GM18951 (cell line): ENCODE results near the gene CORT.
"Not testable (repeated sequence)": the region's sequence is repeated elsewhere in the genome, so short reads cannot be mapped to it uniquely, and the experiment has no call there.

Experiments used
- POLR2A ChIP-seq: IDR thresholded peaks from 4 replicates; pipeline ENCODE4 v1.6.1; 2011; ENCODE audit warnings: mild to moderate bottlenecking; ENCODE audit not compliant: insufficient read length, insufficient read depth; ENCODE audit errors: extremely low read depth
- in situ Hi-C: fragments of 300-500 bp; cut with MboI; formaldehyde crosslinking; loops from one replicate; pipeline ENCODE4 v1.12.0; 2022; ENCODE audit warnings: low sequenced_read_pairs, mixed read lengths, inconsistent platforms; ENCODE audit not compliant: unreplicated experiment

The CORT gene, protein sequence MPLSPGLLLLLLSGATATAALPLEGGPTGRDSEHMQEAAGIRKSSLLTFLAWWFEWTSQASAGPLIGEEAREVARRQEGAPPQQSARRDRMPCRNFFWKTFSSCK

GRCh38 chr1:10449751-10450150, at the start of gene CORT:
Gene CORT, plus strand, starts transcription at chr1:10450031. Its CDS starts 193 bp downstream, at chr1:10450224.
- TF ChIP-seq POLR2A, result no peak

DNA sequence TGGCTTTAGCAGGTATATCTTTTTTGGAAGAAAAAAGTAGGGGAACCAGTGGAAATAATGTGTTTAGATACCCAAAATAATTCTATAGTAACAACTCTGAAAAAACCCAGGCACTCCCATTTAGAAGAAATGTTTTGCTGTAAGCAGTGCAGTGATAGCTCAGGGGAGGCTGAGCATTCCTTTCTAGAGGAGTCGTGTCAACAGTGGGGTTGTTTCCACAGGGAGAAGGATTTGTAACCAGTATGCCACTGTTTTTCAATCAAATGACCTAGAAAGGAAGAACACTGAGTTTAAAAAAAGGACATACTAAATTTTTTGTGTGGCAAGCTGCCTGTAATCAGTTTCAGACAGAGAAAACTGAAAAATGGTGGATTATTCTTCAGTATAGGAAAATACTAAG, 48.5 kb upstream of the CORT start:
- in situ Hi-C loops, result no loop called here
- TF ChIP-seq POLR2A, result no peak

More at GRCh38 chr1:10449751-10450150, at the start of gene CORT:
- in situ Hi-C loops, result no loop called here

DNA sequence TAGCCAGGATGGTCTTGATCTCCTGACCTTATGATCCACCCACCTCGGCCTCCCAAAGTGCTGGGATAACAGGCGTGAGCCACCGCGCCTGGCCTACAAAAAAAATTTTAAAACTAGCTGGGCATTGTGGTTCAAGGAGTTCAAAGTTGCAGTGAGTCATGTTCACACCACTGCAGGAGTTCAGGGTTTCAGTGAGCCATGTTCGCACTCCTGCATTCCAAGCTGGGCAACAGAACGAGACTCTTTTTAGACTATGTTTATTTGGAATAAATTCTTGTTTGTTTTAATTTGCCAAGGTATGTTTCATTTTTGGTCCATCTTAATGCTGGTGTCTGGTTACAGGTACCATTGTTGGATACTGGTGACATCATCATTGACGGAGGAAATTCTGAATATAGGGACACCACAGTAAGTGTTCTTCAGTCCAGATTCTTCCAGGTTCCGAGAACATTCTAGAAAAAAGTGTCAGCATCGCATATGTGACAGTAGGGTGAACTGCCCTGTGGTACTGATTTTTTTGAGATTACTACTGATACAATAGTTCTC, 47.0 kb upstream of the CORT start:
- in situ Hi-C loops, result no loop called here

DNA sequence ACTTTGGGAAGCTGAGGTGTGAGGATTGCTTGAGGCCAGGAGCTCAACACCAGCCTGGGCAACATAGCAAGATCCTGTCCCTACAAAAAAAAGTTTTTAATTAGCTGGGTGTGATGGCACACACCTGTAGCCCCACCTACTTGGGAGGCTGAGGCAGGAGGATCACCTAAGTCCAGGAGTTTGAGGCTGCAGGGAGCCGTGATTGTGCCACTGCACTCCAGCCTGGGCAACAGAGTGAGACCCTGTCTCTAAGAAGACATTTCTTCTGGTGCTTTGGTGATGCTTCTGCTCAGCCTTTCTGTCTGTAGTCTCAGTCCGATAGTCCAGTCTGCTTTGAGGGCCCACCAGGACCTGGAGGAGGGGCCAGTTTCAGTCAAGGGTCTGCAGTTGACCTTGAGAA, 42.6 kb upstream of the CORT start:
- no peak for TF ChIP-seq POLR2A
- in situ Hi-C loops, result no loop called here

More for the DNA sequence above, 47.0 kb upstream of the CORT start:
- no peak for TF ChIP-seq POLR2A

- no peak for TF ChIP-seq POLR2A
- in situ Hi-C loops, result no loop called here
Observed at GRCh38 chr1:10415211-10415930, 34.5 kb upstream of the CORT start.

DNA sequence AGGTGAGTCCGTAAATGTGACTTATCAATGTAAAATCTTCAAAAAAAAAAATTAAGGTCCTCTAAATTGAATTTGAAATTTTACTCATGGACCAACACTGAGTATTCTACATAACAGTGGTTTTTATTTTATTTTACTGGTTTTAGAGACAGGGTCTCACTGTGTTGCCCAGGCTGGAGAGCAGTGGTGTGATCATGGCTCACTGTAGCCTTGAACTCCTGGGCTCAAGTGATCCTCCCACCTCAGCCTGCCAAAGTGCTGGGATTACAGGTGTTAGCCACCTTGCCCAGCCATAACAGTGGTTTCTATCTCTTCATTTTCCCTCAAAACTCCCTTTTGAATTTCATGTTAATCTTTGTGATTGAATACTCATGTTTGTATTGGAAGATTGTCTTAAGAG, 33.9 kb upstream of the CORT start:
- in situ Hi-C loops, result not testable (repeated sequence)

DNA sequence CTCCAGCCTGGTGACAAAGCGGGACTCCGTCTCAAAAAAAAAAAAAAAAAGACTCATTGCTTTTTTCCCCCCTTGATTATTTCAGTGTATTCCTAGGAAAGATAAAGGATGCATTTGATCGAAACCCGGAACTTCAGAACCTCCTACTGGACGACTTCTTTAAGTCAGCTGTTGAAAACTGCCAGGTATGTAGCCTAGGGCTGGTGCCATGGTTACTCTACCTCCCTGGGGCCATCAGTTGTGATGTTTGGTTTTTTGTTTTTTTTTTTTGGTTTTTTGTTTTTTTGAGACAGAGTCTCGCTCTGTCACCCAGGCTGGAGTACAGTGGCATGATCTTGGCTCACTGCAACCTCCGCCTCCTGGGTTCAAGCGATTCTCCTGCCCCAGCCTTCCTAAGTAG, 31.1 kb upstream of the CORT start:
- in situ Hi-C loops, result not testable (repeated sequence)

DNA sequence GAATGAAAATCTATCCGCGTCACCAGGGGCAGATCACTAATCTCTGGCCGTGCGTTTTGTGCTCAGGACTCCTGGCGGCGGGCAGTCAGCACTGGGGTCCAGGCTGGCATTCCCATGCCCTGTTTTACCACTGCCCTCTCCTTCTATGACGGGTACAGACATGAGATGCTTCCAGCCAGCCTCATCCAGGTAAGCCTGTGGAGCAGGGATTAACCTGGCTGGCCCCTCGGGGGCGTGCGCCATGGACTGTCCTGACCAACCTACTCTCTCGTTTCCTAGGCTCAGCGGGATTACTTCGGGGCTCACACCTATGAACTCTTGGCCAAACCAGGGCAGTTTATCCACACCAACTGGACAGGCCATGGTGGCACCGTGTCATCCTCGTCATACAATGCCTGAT, 30.5 kb upstream of the CORT start:
- in situ Hi-C loops, result no loop called here
- TF ChIP-seq POLR2A, result no peak

DNA sequence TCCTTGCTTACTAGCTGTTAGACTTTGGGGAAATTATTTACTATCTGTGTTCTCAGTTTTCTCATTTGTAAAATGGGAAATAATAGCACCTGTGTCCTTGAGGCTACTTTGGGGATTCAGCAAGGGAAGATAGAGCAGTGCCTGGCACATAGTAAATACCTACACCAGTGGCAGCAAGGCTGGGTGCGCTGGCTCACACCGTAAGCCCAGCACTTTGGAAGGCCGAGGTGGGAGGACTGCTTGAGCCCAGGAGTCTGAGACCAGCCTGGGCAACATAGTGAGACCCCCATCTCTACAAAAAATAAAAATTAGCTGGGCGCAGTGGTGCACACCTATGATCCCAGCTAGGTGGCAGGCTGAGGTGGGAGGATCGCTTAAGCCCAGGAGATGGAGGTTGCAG, 28.2 kb upstream of the CORT start:
- in situ Hi-C loops, result no loop called here
- TF ChIP-seq POLR2A, result no peak

DNA sequence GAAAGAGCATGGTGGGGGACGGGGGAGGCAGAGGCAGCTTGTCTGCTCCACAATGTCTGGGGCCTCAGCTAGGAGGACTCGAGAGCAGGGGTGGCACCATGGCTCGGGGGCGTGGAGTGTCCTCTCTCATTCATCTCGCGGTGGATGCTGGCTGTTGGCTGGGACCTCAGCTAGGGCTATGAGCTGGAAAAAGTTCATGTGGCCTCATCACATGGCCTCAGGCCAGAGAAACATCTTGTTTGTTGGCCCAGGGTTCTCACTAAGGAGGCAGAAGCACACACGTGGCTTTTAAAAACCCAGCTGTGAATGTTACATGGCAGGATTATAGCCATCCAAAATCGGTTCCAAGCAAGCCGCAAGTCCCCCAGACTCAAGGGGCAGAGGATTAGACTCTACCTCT, 25.8 kb upstream of the CORT start:
- in situ Hi-C loops, result no loop called here
- no peak for TF ChIP-seq POLR2A

GRCh38 chr1:10424651-10425050, 25.2 kb upstream of the CORT start:
- TF ChIP-seq POLR2A, result no peak
- in situ Hi-C loops, result no loop called here

- in situ Hi-C loops, result not testable (repeated sequence)
Observed at GRCh38 chr1:10425826-10426534, 23.9 kb upstream of the CORT start.

DNA sequence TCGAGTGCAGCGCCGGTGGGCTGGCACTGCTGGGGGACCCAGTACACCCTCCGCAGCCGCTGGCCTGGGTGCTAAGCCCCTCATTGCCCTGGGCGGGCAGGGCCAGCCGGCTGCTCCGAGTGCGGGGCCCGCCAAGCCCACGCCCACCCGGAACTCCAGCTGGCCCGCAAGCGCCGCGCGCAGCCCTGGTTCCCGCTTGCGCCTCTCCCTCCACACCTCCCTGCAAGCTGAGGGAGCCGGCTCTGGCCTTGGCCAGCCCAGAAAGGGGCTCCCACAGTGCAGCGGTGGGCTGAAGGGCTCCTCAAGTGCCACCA, 23.3 kb upstream of the CORT start:
- in situ Hi-C loops, result not testable (repeated sequence)

GRCh38 chr1:10428984-10429383, 20.8 kb upstream of the CORT start:
- no peak for TF ChIP-seq POLR2A
- in situ Hi-C loops, result no loop called here
